HEK293 (cell line): ENCODE measurements around the gene ARFGEF2.

Experiments used
- CTCF ChIA-PET: fragments of 350-600 bp; formaldehyde crosslinking; extraction: SDS; loops from one replicate; lab custom pipeline; 2021; ENCODE audit warnings: antibody characterized with exemption; lab: Yijun Ruan, JAX
- POLR2A ChIA-PET: fragments of 300-600 bp; formaldehyde crosslinking; extraction: SDS; loops from one replicate; lab custom pipeline; 2020; ENCODE audit warnings: antibody characterized with exemption, inconsistent platforms; lab: Yijun Ruan, JAX
- H3K27ac ChIP-seq: fragments of 200-500 bp; sonication (Bioruptor generic); 2 replicates; pipeline ENCODE4 v1.5.1; 2014; ENCODE audit warnings: low read depth, low read length, control low read depth, inconsistent platforms; ENCODE audit errors: extremely low read depth
- H3K36me3 ChIP-seq, 2 experiments: fragments of 200-500 bp in 1 of 2; sonication (Bioruptor generic) in 1 of 2; 1 replicate in 1 of 2; 2 replicates in 1 of 2; pipeline ENCODE4 v1.5.1; 2014 to 2017; ENCODE audit warnings: inconsistent platforms in 2 of 2, low read length in 2 of 2; ENCODE audit not compliant: control insufficient read depth in 2 of 2, insufficient read depth in 1 of 2
- H3K4me1 ChIP-seq: fragments of 200-500 bp; sonication (Bioruptor generic); 2 replicates; pipeline ENCODE4 v1.5.1; 2014; ENCODE audit warnings: mild to moderate bottlenecking, low read length, inconsistent platforms; ENCODE audit not compliant: control insufficient read depth, insufficient read depth
- H3K4me3 ChIP-seq: 2 replicates; pipeline ENCODE4 v1.5.1; 2011; ENCODE audit warnings: low read depth, mild to moderate bottlenecking, control low read depth, low read length, moderate library complexity
- H3K9me3 ChIP-seq: fragments of 200-500 bp; sonication (Bioruptor generic); 2 replicates; pipeline ENCODE4 v1.5.1; 2014; ENCODE audit warnings: low read depth, low read length, inconsistent platforms; ENCODE audit not compliant: control insufficient read depth, insufficient read depth
- BCL6B ChIP-seq: fragments of 450-650 bp; formaldehyde crosslinking; IDR thresholded peaks from 2 replicates; pipeline ENCODE4 v1.5.1; 2017; ENCODE audit warnings: missing biosample characterization, missing genetic modification characterization
- CTCF ChIP-seq: fragments of 450-650 bp; formaldehyde crosslinking; IDR thresholded peaks from 2 replicates; pipeline ENCODE4 v1.5.1; 2016; ENCODE audit warnings: missing biosample characterization, missing genetic modification characterization
- FEZF1 ChIP-seq: fragments of 450-650 bp; formaldehyde crosslinking; IDR thresholded peaks from 2 replicates; pipeline ENCODE4 v1.5.1; 2016; ENCODE audit warnings: missing biosample characterization, missing genetic modification characterization
- INSM2 ChIP-seq: fragments of 450-650 bp; formaldehyde crosslinking; IDR thresholded peaks from 2 replicates; pipeline ENCODE4 v1.5.1; 2016; ENCODE audit warnings: missing biosample characterization, missing genetic modification characterization
- SP7 ChIP-seq: fragments of 450-650 bp; formaldehyde crosslinking; IDR thresholded peaks from 2 replicates; pipeline ENCODE4 v1.5.1; 2016; ENCODE audit warnings: missing biosample characterization, missing genetic modification characterization
- ZBTB21 ChIP-seq: fragments of 450-650 bp; formaldehyde crosslinking; IDR thresholded peaks from 2 replicates; pipeline ENCODE4 v1.5.1; 2017; ENCODE audit warnings: missing biosample characterization, missing genetic modification characterization
- ZFP41 ChIP-seq: fragments of 450-650 bp; formaldehyde crosslinking; IDR thresholded peaks from 2 replicates; pipeline ENCODE4 v1.5.1; 2016; ENCODE audit warnings: missing biosample characterization, missing genetic modification characterization, borderline replicate concordance
- ZNF132 ChIP-seq: fragments of 450-650 bp; formaldehyde crosslinking; IDR thresholded peaks from 2 replicates; pipeline ENCODE4 v1.5.1; 2017; ENCODE audit warnings: missing biosample characterization, missing genetic modification characterization, borderline replicate concordance
- ZNF169 ChIP-seq: fragments of 450-650 bp; formaldehyde crosslinking; IDR thresholded peaks from 2 replicates; pipeline ENCODE4 v1.5.1; 2016; ENCODE audit warnings: missing biosample characterization, missing genetic modification characterization
- ZNF362 ChIP-seq: fragments of 450-650 bp; formaldehyde crosslinking; IDR thresholded peaks from 2 replicates; pipeline ENCODE4 v1.5.1; 2016; ENCODE audit warnings: missing biosample characterization, missing genetic modification characterization
- ZNF391 ChIP-seq: fragments of 450-650 bp; formaldehyde crosslinking; IDR thresholded peaks from 2 replicates; pipeline ENCODE4 v1.5.1; 2016; ENCODE audit warnings: low read depth, missing biosample characterization, missing genetic modification characterization, borderline replicate concordance
- ZNF404 ChIP-seq: fragments of 450-650 bp; formaldehyde crosslinking; IDR thresholded peaks from 2 replicates; pipeline ENCODE4 v1.5.1; 2017; ENCODE audit warnings: missing biosample characterization, missing genetic modification characterization
- ZNF521 ChIP-seq: fragments of 450-650 bp; formaldehyde crosslinking; IDR thresholded peaks from 2 replicates; pipeline ENCODE4 v1.5.1; 2017; ENCODE audit warnings: missing biosample characterization, mild to moderate bottlenecking, missing genetic modification characterization
- ZNF558 ChIP-seq: fragments of 450-650 bp; formaldehyde crosslinking; IDR thresholded peaks from 2 replicates; pipeline ENCODE4 v1.5.1; 2016; ENCODE audit warnings: missing biosample characterization, missing genetic modification characterization
- ZNF664 ChIP-seq: fragments of 450-650 bp; formaldehyde crosslinking; IDR thresholded peaks from 2 replicates; pipeline ENCODE4 v1.5.1; 2016; ENCODE audit warnings: missing biosample characterization, missing genetic modification characterization
- ZNF701 ChIP-seq: fragments of 450-650 bp; formaldehyde crosslinking; IDR thresholded peaks from 2 replicates; pipeline ENCODE4 v1.5.1; 2016; ENCODE audit warnings: missing biosample characterization, missing genetic modification characterization
- TF ChIP-seq, protein P1 (sequence below): fragments of 450-650 bp; formaldehyde crosslinking; IDR thresholded peaks from 2 replicates; pipeline ENCODE4 v1.5.1; 2017; ENCODE audit warnings: missing biosample characterization, missing genetic modification characterization
- TF ChIP-seq, protein P2 (sequence below): fragments of 450-650 bp; formaldehyde crosslinking; IDR thresholded peaks from 2 replicates; pipeline ENCODE4 v1.5.1; 2017; ENCODE audit warnings: missing biosample characterization, missing genetic modification characterization

ARFGEF2 gene

GRCh38 chr20:48880331-48880730 lies 41.2 kb upstream of the ARFGEF2 start:
- no peak overlapping the region for H3K27ac ChIP-seq
- no peak overlapping the region for H3K4me3 ChIP-seq
- H3K9me3 ChIP-seq, result no peaks in the 10 kb centered on the region
- POLR2A ChIA-PET, result no interaction called here
- no peaks in the 10 kb centered on the region for H3K4me1 ChIP-seq
- CTCF ChIA-PET, result interaction anchor here (0.5 to 2.3 kb wide), 5 partner anchors 13 to 1205 kb away, joined by 3 to 15 read pairs (median 3); no protein-coding TSS in a partner anchor
- H3K36me3 ChIP-seq, result no peaks in the 10 kb centered on the region
- TF ChIP-seq ZNF132, result no peak
- no peak for TF ChIP-seq INSM2 (tag by site-specific recombination)
- TF ChIP-seq ZNF521 (tag by site-specific recombination), result no peak
- TF ChIP-seq ZNF391, result no peak
- no peak for TF ChIP-seq ZNF701 (tag by site-specific recombination)
- no peak for TF ChIP-seq ZBTB21 (tag by site-specific recombination)

DNA sequence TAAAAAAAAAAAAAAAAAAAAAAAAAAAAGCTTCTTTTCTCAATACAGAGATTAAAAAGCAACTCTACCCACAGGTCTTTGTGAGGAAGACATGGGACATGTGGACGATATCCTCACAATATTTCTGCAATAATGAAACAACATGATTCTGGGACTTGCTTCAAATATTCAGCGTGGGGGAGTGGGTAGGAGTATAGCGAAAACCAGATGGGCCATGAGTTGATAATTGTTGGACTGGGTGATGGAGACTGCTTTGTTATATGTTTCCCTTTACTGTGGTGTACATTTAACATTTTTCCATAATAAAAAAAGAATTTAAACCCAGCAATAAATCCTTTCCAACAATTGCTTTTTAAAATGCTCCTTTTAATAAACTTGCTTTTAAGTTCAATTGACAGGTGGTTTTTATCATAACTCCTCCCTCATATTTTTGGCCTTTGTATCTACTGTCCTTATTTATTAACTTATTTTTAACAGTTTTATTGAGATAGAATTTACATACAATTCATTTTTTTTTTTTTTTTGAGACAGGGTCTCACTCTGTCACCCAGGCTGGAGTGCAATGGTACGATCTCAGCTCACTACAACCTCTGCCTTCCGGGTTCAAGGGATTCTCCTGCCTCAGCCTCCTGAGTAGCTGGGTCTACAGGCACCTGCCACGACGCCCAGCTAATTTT lies 40.4 kb upstream of the ARFGEF2 start:
- POLR2A ChIA-PET, result no interaction called here
- H3K9me3 ChIP-seq, result no peaks in the 10 kb centered on the region
- H3K27ac ChIP-seq, result no peak overlapping the region
- H3K4me3 ChIP-seq, result no peak overlapping the region
- no peaks in the 10 kb centered on the region for H3K4me1 ChIP-seq
- TF ChIP-seq ZNF664 (peak; percentile 91), ZNF169 (tag by site-specific recombination) (no peak), BCL6B (tag by site-specific recombination) (no peak), ZNF558 (tag by site-specific recombination) (no peak)
- H3K36me3 ChIP-seq, result no peaks in the 10 kb centered on the region
- CTCF ChIA-PET, result interaction anchor here (0.5 to 2.3 kb wide), 5 partner anchors 12 to 445 kb away, joined by 3 to 15 read pairs (median 5); no protein-coding TSS in a partner anchor

DNA sequence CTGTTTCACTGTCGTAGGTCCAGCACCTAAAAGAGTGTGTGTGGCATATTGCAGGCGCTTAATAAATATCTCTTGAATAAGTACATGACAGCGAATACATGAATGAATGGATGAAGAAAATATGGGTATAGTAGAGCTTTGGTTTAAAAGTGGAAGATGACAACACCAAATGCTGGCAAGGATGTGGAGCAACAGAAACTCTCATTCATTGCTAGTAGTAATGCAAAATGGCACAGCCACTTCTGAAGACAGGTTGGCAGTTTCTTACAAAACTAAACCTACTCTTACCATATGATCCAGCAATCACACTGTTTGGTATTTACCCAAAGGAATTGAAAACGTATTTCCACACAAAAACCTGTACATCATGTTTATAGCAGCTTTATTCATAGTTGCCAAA lies 36.3 kb upstream of the ARFGEF2 start:
- no peaks in the 10 kb centered on the region for H3K9me3 ChIP-seq
- CTCF ChIA-PET, result interaction anchor here (0.6 kb wide), 1 partner anchor 84 kb away, joined by 3 read pairs; no protein-coding TSS in a partner anchor
- POLR2A ChIA-PET, result no interaction called here
- H3K4me3 ChIP-seq, result no peak overlapping the region
- no peaks in the 10 kb centered on the region for H3K36me3 ChIP-seq
- no peak overlapping the region for H3K27ac ChIP-seq
- H3K4me1 ChIP-seq, result no peaks in the 10 kb centered on the region
- no peak for TF ChIP-seq ZNF404 (tag by site-specific recombination)
- no peak for TF ChIP-seq FEZF1 (tag by site-specific recombination)
- TF ChIP-seq SP7 (tag by site-specific recombination), result no peak
- no peak for TF ChIP-seq ZFP41 (tag by site-specific recombination)
- TF ChIP-seq CTCF (tag by site-specific recombination), result no peak
- TF ChIP-seq, protein P1, sequence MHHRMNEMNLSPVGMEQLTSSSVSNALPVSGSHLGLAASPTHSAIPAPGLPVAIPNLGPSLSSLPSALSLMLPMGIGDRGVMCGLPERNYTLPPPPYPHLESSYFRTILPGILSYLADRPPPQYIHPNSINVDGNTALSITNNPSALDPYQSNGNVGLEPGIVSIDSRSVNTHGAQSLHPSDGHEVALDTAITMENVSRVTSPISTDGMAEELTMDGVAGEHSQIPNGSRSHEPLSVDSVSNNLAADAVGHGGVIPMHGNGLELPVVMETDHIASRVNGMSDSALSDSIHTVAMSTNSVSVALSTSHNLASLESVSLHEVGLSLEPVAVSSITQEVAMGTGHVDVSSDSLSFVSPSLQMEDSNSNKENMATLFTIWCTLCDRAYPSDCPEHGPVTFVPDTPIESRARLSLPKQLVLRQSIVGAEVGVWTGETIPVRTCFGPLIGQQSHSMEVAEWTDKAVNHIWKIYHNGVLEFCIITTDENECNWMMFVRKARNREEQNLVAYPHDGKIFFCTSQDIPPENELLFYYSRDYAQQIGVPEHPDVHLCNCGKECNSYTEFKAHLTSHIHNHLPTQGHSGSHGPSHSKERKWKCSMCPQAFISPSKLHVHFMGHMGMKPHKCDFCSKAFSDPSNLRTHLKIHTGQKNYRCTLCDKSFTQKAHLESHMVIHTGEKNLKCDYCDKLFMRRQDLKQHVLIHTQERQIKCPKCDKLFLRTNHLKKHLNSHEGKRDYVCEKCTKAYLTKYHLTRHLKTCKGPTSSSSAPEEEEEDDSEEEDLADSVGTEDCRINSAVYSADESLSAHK (tag by site-specific recombination), result peak; percentile 71
- TF ChIP-seq, protein P2, sequence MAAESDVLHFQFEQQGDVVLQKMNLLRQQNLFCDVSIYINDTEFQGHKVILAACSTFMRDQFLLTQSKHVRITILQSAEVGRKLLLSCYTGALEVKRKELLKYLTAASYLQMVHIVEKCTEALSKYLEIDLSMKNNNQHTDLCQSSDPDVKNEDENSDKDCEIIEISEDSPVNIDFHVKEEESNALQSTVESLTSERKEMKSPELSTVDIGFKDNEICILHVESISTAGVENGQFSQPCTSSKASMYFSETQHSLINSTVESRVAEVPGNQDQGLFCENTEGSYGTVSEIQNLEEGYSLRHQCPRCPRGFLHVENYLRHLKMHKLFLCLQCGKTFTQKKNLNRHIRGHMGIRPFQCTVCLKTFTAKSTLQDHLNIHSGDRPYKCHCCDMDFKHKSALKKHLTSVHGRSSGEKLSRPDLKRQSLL, result no peak
- no peak for TF ChIP-seq ZNF362
